ENCODE results near the gene BRDT. TPM values are rescaled to one million over a fixed set of nuclear protein-coding genes. Genes with fewer than 3 reads are reported as not detected.

BRDT gene
- total and polyA plus RNA-seq, 2 of the 8 experiments (the other 6 are each of a cell fraction or from before 2014, with no cell fraction given): 0.08 TPM; not detected in 1

DNA sequence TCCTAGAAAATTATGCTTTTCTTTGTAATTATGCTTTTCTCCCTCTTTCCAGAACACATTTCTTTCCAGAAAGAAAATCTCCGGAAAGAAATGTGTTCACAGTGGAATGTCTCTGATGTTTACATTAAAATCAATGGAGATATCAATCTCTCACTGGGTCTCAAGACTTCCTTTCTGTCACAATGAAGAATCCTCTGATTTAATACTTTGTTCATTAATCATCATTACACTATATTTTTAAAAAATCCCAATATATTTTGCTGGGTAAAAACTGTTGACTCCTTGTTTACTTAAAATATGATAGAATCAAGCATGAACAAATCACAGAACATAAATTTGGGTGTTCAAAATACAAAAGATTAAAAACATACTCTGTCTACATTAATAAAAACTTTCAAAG, 36.9 kb upstream of the BRDT start (continued):
- TF ChIP-seq HDAC6 (IDR thresholded peaks at IDR 0.05; ENCODE audit: low read depth, low read length) (no peak), EP300 (IDR thresholded peaks at IDR 0.05; ENCODE audit: borderline replicate concordance in 1 of 2, low read depth in 2 of 2, low read length in 2 of 2) (no peak), YY1 (IDR thresholded peaks at IDR 0.05; ENCODE audit: low read depth, low read length) (no peak), SP1 (IDR thresholded peaks at IDR 0.05; ENCODE audit: low read depth, low read length) (no peak)
- TF ChIP-seq, protein P1, sequence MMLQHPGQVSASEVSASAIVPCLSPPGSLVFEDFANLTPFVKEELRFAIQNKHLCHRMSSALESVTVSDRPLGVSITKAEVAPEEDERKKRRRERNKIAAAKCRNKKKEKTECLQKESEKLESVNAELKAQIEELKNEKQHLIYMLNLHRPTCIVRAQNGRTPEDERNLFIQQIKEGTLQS (IDR thresholded peaks at IDR 0.05; ENCODE audit: insufficient read depth, low read depth, low read length): no peak
- TF ChIP-seq, protein P2, sequence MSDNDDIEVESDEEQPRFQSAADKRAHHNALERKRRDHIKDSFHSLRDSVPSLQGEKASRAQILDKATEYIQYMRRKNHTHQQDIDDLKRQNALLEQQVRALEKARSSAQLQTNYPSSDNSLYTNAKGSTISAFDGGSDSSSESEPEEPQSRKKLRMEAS (IDR thresholded peaks at IDR 0.05): no peak
